ENCODE measurements around the gene PWWP2B. TPM values are rescaled to one million over a fixed set of nuclear protein-coding genes. Genes with fewer than 3 reads are reported as not detected.

The PWWP2B gene
- polyA plus RNA-seq, 1 experiment, result 2.7 TPM

DNA sequence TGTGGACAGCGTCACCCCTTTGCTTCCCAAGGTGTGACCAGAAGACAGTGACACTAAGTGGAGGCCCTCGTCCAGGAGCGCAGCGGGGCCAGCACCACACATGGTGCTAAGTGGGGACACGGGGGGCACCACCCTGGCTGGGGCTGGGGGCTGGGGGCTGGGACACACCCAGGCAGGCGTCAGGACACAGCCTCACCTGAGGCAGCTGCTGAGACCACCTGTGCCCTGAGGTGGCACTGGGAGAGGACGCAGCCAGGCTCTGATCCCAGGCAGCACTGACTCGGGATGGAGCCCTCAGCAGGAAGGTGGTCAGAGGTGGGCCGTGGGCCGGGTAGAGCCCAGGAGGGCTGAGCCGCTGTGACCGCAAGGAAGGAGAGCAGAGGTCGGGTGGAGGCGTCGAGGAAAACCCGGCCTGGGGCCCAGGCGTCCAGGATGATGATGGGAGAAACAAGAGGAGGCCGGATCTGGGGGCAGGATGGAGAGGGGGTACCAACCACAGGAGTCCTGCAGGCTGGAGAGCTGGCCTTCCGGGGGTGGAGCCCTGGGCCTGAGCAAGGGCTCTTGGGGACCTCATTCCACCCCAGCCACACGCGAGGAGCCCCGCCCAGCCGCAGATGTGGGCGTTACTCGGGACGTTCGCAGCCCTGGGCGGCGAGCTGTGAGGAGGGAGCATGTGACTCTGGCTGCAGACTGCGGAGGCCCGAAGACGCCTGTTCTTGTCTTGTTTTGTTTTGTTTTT lies 42.5 kb upstream of the PWWP2B start:
- H3K36me3 ChIP-seq (ENCODE audit: control insufficient read depth, insufficient read depth, low read length), result peaks cover 3% of the 10 kb centered on the region
- H3K27me3 ChIP-seq (ENCODE audit: control insufficient read depth, insufficient read depth, low read length), result no peaks in the 10 kb centered on the region
- no peak overlapping the region for H3K4me3 ChIP-seq (ENCODE audit: low read depth, low read length)
- POLR2A ChIA-PET, result no interaction called here
- TF ChIP-seq, protein P1, sequence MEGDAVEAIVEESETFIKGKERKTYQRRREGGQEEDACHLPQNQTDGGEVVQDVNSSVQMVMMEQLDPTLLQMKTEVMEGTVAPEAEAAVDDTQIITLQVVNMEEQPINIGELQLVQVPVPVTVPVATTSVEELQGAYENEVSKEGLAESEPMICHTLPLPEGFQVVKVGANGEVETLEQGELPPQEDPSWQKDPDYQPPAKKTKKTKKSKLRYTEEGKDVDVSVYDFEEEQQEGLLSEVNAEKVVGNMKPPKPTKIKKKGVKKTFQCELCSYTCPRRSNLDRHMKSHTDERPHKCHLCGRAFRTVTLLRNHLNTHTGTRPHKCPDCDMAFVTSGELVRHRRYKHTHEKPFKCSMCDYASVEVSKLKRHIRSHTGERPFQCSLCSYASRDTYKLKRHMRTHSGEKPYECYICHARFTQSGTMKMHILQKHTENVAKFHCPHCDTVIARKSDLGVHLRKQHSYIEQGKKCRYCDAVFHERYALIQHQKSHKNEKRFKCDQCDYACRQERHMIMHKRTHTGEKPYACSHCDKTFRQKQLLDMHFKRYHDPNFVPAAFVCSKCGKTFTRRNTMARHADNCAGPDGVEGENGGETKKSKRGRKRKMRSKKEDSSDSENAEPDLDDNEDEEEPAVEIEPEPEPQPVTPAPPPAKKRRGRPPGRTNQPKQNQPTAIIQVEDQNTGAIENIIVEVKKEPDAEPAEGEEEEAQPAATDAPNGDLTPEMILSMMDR (IDR thresholded peaks at IDR 0.05; ENCODE audit: insufficient read depth, low read depth, low read length), result no peak
- DNase-seq (ENCODE audit: low read depth), result no peak
- CTCF ChIA-PET, result interaction anchor here (1.5 to 2.3 kb wide), 3 partner anchors 12 to 129 kb away, joined by 3 to 23 read pairs (median 3); no protein-coding TSS in a partner anchor

DNA sequence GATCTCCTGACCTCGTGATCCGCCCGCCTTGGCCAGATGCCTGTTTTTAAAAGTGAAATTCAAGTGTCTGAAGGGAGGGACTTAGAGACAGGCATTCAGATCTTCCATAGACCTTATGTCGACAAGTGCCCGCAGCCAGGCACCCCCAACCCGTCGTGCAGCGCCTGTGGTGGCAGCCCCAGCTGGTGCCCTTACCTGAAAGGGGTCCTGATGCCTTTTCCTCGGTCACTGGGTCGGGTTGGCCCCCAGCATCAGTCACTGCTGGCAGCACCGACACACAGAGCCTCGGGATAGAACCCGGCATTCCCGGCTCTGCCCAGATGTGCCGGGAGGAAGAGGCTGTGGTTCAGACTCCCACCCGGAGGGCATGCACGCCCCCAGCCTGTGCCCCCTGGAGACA lies 41.7 kb upstream of the PWWP2B start:
- H3K27me3 ChIP-seq (ENCODE audit: control insufficient read depth, insufficient read depth, low read length), result no peaks in the 10 kb centered on the region
- H3K4me3 ChIP-seq (ENCODE audit: low read depth, low read length), result no peak overlapping the region
- no peak for DNase-seq (ENCODE audit: low read depth)
- POLR2A ChIA-PET, result no interaction called here
- CTCF ChIA-PET, result interaction anchor here (1.3 to 1.7 kb wide), 4 partner anchors 12 to 133 kb away, joined by 3 to 7 read pairs (median 3); no protein-coding TSS in a partner anchor
- H3K36me3 ChIP-seq (ENCODE audit: control insufficient read depth, insufficient read depth, low read length), result peaks cover 4% of the 10 kb centered on the region
- TF ChIP-seq, protein P1 (IDR thresholded peaks at IDR 0.05; ENCODE audit: insufficient read depth, low read depth, low read length), result no peak

- CTCF ChIA-PET, result interaction anchor here (0.7 to 1.7 kb wide), 5 partner anchors 13 to 133 kb away, joined by 3 to 7 read pairs (median 3); no protein-coding TSS in a partner anchor
- DNase-seq (ENCODE audit: low read depth), result no peak
Measured at GRCh38 chr10:132355754-132356153, 41.2 kb upstream of the PWWP2B start.

DNA sequence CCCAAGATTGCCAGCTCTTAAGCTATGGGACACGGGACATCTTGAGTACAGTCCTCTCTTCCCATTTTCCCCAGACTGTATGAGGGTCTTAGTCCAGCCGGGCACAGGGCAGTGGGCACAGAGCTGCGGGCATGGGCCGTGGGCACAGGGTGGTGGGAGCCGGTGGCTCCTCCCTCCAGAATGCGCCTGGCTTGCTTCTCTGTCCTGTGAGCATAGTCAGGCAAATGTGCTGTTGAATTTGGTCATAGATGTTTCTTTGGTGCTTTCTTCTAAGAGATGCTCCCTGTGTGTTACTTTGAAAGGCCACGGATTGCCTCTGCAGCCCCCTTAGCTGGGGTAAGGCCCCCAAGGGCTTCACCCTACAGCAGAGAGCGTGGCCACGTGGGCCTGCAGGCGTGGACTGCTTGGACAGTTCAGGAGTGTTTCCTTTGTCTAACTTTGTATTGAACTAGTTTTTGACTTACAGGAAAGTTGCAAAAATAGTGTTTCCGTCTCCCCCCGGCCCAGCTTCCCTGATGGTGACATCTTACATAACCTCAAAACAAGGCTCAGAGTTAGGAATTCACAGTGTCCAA lies 40.3 kb upstream of the PWWP2B start:
- POLR2A ChIA-PET, result no interaction called here
- no peak overlapping the region for H3K4me3 ChIP-seq (ENCODE audit: low read depth, low read length)
- H3K36me3 ChIP-seq (ENCODE audit: control insufficient read depth, insufficient read depth, low read length), result peaks cover 6% of the 10 kb centered on the region
- CTCF ChIA-PET, result interaction anchor here (0.7 to 1.7 kb wide), 5 partner anchors 31 to 134 kb away, joined by 3 to 7 read pairs (median 3); no protein-coding TSS in a partner anchor
- no peak for DNase-seq (ENCODE audit: low read depth)
- TF ChIP-seq, protein P1 (IDR thresholded peaks at IDR 0.05; ENCODE audit: insufficient read depth, low read depth, low read length), result no peak
- no peaks in the 10 kb centered on the region for H3K27me3 ChIP-seq (ENCODE audit: control insufficient read depth, insufficient read depth, low read length)

More at GRCh38 chr10:132355754-132356153, 41.2 kb upstream of the PWWP2B start:
- H3K27me3 ChIP-seq (ENCODE audit: control insufficient read depth, insufficient read depth, low read length), result no peaks in the 10 kb centered on the region
- TF ChIP-seq, protein P1 (IDR thresholded peaks at IDR 0.05; ENCODE audit: insufficient read depth, low read depth, low read length), result no peak
- H3K4me3 ChIP-seq (ENCODE audit: low read depth, low read length), result no peak overlapping the region
- POLR2A ChIA-PET, result no interaction called here
- H3K36me3 ChIP-seq (ENCODE audit: control insufficient read depth, insufficient read depth, low read length), result peaks cover 4% of the 10 kb centered on the region

DNA sequence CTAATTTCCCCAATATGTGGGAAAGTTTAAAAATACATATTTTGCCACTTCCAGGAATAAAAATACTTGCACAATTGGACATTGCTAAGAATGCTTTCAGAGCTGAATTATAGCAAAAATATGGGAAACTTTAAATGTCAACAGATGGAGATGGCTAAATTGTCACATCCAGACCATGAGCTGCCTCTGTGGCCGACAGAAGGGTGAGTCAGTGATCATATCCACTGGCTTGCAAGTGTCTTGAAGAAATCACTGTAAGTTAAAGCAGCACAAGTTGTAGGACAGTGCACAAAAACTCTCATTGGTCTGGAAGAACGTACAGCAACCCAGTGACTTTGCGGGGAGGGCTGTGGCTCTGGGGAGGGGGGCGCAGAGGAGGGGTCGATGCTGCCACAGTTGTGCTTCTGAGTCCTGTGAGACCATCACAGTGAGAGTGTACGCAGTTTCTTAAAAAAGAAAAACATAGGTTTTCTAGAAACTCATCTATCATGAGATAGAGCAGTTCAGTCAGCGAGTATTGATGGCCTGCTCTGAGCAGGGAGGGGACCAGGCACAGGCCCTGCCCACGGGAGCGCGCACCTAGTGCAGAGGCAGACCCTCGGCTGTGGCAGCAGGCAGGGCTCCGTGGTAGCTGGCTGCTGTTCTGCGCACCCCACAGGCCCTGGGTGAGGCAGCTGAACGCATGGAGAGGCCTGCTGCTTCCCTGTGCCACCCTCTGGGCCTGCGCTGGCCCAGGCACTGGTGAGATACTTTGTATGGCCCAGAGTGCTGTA lies 39.5 kb upstream of the PWWP2B start:
- ChIA-PET POLR2A (no interaction called here), CTCF (interaction anchor here (1.4 kb wide), 1 partner anchor 30 kb away, joined by 4 read pairs; no protein-coding TSS in a partner anchor)
- DNase-seq (ENCODE audit: low read depth), result no peak
- no peak overlapping the region for H3K4me3 ChIP-seq (ENCODE audit: low read depth, low read length)
- TF ChIP-seq, protein P1 (IDR thresholded peaks at IDR 0.05; ENCODE audit: insufficient read depth, low read depth, low read length), result no peak
- peaks cover 6% of the 10 kb centered on the region for H3K36me3 ChIP-seq (ENCODE audit: control insufficient read depth, insufficient read depth, low read length)
- H3K27me3 ChIP-seq (ENCODE audit: control insufficient read depth, insufficient read depth, low read length), result no peaks in the 10 kb centered on the region
